ENCODE measurements around the gene ADRA2A.

The ADRA2A gene

DNA sequence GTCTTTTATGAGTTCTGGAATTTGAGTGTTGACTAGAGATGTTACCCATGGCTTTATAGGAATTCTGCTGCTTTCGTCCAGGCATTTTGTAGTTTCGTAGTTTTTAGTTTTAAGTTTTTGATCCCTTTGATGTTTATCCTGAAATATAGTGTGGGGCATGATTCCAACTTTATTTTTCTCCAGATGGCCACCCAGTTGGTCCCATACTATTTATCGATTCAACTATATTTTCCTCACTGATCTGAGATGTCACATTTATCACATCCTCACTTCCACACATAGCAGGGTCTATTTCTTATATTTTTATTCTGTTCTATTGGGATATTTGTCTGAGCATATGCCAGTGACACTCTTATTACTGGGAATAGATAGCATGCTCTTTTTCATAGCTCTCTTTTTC lies 33.9 kb downstream of the ADRA2A start:
- no peak for DNase-seq

DNA sequence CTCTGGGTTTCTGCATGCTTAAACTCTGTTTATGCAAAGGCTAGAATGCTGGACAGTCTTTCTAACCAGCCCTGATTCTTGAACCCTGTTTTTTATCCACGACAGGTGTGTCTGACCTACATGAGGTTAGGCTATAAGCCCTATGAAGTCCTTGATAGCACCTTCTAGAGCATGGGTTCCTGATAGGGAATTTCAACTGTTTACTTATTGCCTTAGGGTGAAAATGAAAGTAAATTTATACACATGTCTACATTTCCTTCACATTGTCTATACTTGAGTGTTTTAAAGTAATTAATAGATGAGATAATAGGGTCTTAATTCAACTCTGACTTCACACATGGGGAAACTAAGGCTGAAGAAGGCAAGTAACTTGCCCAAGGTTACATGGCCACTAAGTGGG lies 35.5 kb downstream of the ADRA2A start:
- no peak for DNase-seq

DNA sequence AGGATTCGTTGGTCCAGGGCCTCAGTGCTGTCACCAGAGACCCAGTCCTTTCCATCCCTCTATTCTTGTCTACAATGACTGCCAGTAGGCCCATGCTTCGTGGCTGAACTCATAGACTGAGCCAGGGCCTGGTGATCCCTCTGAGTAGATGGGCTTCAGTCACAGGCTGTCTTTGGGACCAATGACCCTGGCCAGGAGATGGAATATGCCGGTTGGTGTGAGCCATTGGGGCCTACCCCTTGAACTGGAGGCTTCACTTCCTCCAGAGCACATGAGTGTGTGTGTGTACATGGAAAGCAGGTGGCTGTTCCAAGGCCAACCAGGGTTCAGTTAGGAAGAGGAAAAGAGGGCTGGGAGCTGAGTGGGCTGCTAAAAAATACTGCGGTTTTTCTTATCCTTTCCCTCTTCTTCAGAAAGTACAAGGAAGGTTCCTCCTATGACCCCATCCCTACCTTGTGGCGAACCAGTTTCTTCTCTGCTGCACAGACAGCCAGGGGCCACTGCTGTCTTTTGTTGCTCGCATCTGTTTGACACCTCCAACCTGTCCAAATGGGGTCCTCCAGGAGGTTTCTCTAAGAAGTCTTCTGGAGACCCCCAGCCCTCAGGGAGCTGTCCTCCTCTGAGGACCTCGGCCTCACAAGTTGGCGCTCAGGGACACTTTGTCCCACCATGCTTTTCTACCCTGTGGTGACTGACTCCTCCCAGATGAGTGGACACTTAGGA lies 36.6 kb downstream of the ADRA2A start:
- DNase-seq, result no peak

DNA sequence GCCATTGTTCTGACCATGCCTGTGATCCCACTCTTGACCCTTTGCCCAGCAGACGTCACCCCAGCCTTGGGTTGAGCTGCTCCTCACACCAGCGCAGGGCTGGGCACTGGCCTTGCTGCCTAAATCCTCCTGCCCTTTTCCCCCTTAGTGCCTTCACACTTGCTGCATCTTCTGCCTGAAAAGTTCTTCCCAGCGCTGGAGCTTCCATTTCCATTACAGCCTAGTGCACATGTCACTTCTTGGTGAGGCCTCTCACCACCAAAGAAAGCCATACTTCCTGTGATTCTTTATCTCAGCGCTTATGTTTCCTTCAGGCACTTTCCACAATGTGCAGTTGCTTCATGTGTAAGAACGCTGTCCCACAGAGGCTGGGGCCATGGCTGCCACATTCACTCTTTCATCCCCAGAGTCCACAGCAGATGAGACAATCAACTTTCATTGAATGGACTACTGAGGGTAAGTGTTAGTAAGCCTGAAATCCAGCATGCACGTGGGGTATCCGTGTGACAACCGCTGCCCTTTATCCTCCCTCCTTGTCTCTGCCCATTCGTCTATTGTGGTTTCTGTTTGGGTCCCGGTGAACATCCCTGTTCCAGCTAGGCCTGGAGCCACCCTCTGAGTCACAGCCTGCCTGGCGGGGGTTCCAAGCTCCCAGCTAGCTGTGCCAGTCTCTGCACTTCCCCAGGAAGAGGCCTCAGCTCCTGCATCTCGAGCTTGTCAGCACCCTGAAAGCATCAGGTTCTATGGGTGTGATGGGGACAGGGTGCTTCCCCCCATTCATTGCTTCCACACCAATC lies 37.3 kb downstream of the ADRA2A start:
- no peak for DNase-seq

DNA sequence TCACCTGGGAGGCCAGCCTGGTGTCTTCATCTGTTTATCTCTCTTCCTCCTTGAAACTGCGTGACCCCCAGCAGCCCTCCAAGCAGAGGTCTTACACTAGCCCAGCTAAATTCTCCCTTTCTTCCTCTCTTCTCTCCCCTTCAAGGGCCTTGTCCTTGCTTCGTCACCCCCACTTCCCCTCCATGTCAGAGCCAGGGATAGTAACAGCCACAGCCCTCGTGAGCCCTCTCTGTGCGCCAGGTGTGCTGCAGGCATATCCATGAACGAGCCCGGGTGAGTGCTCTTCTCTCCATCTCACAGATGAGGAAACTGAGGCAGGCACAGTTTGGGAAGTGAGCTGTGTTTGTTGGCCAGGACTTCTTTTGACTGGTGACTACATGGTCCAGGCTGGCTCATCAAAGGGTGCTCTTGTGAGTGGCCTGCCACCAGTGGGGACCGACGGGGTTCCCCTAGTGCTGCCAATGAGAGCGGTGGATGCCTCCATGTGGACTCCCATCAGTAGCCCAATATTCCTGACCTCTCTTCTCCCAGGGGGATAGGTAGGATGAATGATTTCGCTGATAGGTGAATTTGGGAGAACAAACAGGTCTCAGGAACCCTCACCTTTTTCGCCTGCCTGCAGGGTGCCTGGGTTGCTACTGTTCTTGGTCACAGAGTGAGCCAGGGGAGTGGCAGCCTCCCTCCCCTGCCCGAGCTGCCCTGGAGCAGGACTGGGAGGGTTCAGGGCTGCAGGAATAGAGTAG lies 38.1 kb downstream of the ADRA2A start:
- no peak for DNase-seq

DNA sequence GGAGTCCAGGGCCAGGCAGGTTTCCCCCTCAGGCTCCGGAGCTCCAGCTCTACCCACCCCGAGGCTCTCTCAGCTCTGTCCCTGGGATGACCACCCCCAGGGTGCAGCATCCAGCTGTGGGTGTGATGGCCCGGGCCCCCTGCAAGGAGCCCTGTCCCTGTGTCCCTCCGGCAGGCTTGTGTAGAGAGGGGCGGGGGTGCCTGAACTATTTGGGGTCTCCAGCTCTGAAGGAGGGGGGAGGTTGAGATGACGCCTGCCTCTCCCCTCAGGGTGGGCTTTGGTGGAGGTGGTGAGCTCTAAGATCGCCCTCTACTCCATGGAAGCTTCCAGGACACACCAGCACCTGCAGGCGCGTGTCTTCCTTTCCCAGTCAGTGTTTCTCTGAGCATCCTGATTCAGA lies 39.4 kb downstream of the ADRA2A start:
- DNase-seq, result no peak

DNA sequence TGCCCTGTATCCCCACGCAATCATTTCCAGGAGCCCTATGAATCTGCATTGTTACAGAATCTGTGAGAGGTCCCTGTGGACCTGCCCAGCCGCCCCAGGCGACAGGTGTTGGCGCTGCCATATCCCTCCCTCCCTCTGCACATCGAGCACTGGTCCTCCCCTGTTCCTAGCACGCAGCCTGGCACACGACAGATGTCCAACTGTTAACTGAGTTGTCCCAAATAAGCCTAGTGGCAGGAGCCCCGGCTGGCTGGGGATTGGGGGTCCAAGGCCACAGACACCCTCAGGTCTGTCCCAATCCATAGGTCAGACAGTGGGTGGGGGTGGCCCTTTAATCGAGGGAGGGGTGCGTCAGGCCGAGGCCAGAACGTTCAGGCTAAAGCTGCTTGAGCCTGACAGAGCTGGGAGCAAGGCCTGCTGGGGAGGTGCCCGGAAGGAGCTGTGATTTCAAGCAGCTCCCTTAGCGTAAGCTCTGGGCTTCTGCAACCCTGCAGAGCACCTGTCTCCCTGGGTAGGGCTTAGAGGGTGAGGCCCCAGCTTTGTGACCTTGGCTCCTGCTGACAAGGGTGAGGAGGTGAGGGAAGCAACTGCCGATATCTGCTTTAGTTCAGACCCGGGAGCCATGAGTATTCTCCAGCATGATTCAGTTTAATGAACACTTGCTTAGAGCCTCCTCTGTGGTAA lies 40.1 kb downstream of the ADRA2A start:
- DNase-seq, result no peak

DNA sequence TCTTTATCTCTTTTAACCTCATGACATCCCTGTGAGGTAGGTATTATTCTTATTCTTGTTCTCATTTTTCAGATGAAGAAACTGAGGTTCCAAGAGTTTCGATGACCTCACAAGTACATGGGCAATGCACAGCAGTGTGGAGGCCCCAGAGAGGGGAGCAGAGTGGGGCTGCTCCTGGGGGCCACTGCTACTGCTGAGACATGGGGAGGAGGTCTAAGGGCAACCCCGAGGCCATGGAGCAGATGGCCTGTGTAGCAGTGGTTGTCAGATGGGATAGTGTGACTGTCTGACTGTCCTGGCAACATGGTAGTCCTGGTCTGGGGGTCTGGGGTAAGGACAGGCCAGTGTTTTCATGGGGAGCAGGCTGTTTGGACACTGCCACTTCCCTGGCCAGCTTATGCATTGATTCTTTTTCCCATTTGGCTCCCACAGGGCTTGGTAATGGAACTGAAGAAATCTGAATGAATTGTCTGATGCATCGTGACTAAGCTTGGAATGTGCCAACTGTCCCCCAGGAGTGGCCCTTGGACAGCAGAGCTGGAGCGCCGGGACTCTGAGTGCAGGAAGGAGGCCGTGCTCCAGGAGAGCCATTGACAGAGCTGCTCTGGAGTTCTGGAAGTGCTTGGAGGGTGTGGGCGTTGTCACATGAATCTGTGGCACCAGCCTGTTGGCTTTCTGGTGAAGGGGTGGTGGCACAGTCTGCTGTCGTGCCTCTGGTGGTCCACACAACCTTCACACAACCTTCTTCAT lies 40.9 kb downstream of the ADRA2A start:
- DNase-seq, result no peak

DNA sequence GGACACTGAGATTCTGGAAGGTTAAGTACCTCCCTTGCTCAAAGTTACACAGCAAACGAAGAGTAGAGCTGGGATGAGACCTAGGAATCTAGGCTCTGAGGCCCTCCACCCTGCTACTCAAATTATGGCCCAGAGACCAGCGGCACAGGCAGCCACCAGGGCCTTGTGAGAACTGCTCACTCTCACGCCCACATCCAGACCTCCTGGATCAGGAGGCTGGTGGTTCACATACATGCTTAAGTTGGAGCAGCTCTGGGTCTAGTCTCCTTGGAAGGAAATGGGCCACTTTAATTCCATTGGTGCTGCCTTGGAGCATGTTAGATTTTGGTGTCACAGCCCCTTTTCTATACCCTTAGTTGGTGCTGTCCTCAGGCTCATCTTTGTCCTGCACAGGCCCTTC lies 41.9 kb downstream of the ADRA2A start:
- DNase-seq, result no peak

DNA sequence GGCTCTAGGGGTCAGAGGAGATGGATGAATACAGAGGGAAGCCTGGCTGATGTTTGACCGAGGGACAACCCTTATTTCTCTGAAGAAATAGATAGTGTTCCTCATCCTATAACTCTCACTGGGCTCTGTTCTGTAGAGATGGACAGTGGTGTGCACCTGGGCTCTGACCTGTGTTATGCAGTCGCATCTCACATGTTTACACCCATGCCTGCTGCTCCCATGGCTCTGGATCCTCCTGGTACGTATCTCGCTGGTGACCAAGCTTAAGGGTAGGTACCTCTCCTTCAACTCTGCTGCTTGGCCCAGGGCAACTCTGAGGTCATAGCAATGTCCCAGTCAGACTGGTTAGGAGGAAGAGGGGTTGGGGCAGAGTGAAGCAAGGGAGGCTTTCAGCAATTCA lies 42.8 kb downstream of the ADRA2A start:
- DNase-seq, result no peak

DNA sequence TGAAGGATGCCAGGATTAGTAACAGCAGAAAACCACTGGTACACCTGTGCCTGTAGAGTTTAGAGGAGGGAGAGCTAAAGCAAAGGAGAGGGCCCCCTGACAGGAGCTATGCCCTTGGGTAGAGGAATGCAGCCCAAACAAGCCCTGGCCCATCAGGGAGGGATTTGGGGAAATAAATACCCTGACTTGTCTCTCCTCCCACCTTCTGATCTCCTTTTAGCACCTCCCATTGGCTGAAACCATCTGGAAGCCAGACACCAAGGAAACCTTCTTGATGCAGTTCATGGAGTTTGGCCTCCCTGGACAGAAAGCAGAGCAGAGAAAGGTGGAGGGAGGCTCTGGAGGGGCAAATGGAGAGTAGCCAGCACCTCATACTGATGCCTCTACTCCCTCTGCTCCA lies 45.3 kb downstream of the ADRA2A start:
- DNase-seq, result no peak

DNA sequence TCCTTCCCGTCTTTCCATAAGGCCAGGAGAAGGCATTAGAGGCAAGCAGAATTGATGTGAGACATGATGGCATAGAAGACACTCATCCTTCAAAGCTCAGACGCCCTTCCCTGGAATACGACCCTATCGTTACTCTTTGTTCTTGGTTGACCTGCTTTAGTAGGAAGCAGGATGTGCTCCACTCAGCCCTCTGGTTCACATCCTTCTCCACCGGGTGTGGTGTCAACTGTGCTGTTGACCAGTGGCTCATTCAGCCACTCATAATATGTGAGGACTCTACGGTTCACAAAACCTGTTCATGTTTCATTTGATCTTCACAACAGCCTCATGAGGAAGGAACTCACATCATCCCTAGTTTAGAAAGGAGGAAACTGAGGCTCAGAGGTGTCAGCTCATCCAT lies 47.1 kb downstream of the ADRA2A start:
- DNase-seq, result no peak

DNA sequence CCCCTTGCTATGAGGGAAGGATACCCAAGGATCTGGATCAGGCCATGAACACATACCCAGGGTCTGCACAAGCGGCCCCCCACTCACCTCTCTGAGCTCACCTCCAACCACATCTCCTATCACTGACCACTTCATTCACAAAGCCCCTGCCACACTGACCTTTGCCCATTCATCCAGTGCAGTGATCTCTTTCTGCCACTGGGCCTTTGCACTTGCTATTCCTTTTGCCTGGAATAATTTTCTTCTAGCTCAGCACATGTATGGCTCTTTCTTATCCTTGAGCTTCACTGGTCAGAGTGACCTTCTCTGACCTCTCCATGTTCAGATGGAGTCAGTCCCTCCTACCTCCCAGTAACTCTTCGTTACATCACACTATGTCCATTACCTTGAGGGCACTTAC lies 48.3 kb downstream of the ADRA2A start:
- no peak for DNase-seq

DNA sequence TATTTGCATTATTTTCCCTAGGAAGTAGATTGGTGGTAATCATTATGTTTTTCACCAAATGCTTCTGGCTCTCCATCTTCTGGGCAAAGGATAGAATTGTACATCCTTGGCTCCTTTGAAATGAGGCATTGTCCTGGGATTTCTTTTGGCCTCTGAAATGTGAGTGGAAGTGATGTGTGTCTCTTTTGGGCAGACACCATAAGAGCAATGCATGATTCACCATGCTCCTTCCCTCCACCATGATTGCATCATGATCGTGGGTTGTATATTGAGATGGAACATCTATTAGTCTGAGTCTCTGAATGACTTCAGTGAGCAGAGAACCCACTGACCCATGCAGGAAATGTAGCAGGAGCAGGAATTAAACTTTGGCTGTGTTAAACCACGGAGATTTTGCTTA lies 49.2 kb downstream of the ADRA2A start:
- no peak for DNase-seq

DNA sequence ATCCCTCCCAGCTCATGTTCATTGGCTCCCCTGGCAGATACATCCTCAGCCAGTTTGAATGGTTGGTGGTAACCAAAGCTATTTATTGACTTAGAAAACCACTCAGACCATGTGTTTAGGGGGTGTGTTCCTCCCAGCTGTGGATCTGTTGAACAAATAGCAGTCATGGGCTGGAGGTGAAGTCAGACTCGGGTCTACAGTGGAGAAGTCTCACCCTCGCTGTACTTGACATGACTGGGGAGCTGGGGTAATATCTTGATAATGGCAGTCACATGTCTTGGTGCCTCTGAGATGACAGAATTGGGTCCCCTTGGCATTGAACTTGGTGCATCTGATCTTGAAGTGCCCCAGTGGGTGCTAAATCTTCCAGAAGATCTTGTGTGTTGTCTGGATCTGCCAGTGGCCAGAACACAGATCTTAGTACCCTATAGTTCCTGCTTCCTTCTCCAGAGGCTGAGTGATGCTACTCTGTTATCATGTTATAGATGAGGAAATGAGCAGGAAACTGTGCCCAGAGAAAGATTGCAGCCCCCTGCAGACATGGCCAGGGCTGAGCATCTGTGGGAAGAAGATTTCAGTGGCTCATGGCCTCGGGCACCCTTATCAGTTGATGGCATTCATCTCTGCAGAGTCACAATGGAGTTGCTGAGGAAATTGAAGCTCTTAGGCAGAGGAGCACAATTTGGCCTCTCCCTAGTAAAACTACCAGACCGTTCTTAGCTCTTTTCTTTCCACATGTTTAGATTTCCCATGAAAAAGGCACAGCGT lies 50.4 kb downstream of the ADRA2A start:
- DNase-seq, result no peak

DNA sequence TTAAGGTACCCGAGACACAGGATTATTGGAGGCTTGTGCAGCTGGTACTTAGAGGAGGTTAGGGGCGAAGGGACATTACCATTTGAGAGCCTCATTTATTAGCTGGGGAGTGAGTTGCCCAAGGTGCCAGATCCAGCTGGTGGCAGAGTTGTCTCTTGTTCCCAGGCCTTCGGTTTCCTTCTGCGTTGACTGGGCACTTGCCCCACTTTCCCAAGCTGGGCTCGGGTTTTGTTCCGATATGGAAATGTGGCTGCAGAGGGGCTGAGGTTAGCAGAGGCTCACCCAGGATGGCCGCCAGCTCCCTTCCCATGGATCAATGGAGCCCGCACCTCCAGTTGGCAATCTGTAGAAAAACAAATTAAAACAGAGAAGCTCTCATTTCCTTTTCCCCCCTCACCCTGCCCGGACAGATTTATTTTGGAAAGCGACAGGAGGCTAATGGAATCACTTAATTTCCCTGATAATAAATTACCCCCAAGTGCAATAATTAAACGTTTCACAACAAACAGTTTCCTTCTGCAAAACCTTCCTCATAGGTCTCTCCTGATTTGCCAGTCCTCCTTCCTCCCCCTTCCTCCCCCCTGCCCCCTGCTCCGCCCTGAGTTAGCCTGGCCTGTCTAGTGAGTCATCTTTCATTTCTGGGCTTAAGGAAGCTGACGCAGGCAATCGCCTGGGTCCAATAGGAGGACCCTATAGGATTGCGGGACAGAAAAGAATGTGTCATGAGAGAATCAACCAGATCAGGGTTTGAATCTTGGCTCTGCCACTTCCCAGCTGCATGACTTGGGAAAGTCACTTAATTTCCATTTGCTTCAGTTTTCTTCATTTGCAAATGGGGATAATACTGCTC lies 51.7 kb downstream of the ADRA2A start:
- no peak for DNase-seq

DNA sequence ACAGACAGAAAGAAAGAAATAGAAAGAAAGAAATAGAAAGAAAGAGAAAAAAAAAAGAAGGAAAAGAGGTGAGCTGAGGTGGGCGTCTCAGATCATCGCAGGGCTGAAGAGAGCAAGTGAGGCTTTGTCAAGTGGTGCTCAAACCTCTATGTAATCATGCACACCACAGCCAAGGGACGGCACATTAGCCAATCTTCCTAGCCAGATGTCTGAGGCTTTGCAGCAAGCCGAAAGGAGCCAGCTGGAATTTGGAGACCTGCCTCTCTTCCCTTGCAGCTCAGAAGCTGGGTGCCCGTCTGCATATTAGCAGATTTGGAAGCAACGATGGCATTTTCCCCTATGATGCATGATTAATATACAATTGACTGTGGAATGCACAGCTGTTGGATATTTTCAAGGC lies 52.5 kb downstream of the ADRA2A start:
- no peak for DNase-seq

DNA sequence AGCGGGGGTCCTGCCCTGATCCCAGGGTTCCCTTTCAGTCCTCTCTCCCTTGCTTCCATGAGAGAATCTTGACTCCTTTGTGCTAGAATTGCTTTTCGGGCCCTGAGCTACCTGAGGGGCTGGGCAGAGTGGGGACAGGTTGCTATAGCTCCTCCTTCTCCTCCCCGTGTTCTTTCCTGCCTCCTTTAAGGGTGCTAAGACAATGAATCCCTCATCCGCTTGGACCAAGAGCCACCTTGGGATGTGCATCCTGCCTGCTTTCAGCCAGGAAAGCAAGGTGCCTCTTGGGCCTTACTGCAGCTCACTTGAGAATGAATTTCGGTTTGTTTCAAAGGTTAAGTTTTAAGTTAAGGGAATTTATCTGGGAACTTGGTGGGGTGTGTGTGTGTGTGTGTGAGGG lies 53.6 kb downstream of the ADRA2A start:
- DNase-seq, result no peak
